K562 (cell line): ENCODE results near the gene THUMPD1. TPM values are rescaled to one million over a fixed set of nuclear protein-coding genes. Genes with fewer than 3 reads are reported as not detected.

Source experiments
- CBX3 ChIP-seq, 2 experiments: IDR thresholded peaks; 1 replicate in 1 of 2; 2 replicates in 1 of 2; pipeline ENCODE4 v1.6.1; 2012; ENCODE audit warnings: inconsistent platforms in 2 of 2, low read length in 2 of 2, borderline replicate concordance in 1 of 2, control low read depth in 1 of 2
- CXXC5 ChIP-seq: fragments of 250-450 bp; sonication (Bioruptor Pico); IDR thresholded peaks from 2 replicates; pipeline ENCODE4 v1.8.0; 2022; ENCODE audit warnings: inconsistent platforms, mild to moderate bottlenecking, moderate library complexity
- DIDO1 ChIP-seq: fragments of 450-650 bp; IDR thresholded peaks from 2 replicates; pipeline ENCODE4 v1.6.1; 2016; ENCODE audit warnings: low read depth, missing biosample characterization, missing genetic modification characterization
- HNRNPL ChIP-seq: fragments of 200-400 bp; formaldehyde crosslinking; IDR thresholded peaks from 2 replicates; pipeline ENCODE4 v1.6.1; 2017; ENCODE audit warnings: low read depth, mild to moderate bottlenecking, low read length
- NBN ChIP-seq: fragments of 450-650 bp; IDR thresholded peaks from 2 replicates; pipeline ENCODE4 v1.6.1; 2016; ENCODE audit warnings: low read depth, mild to moderate bottlenecking
- NELFE ChIP-seq: IDR thresholded peaks from 2 replicates; pipeline ENCODE4 v1.6.1; 2011; ENCODE audit warnings: mild to moderate bottlenecking; ENCODE audit not compliant: insufficient read depth, insufficient read length
- PCBP1 ChIP-seq: fragments of 200-400 bp; formaldehyde crosslinking; IDR thresholded peaks from 2 replicates; pipeline ENCODE4 v1.6.1; 2018; ENCODE audit warnings: mild to moderate bottlenecking, low read depth, low read length; ENCODE audit not compliant: poor library complexity, severe bottlenecking
- RAD21 ChIP-seq, 2 experiments: fragments of 250-450 bp in 1 of 2; fragments of 450-650 bp in 1 of 2; sonication (Bioruptor Pico) in 1 of 2; formaldehyde crosslinking in 1 of 2; IDR thresholded peaks in 1 of 2; conservative IDR thresholded peaks in 1 of 2; 2 replicates each; pipeline versions ENCODE4 v1.4.0 to v1.8.0; 2020 to 2022; ENCODE audit warnings: mild to moderate bottlenecking in 2 of 2, moderate library complexity in 1 of 2
- ZBTB40 ChIP-seq, 2 experiments: fragments of 450-650 bp in 1 of 2; sonication (generic) in 1 of 2; formaldehyde crosslinking in 1 of 2; IDR thresholded peaks; 2 replicates each; pipeline versions ENCODE4 v1.7.1 to v1.9.0; 2016 to 2022; ENCODE audit warnings: inconsistent platforms in 1 of 2, mild to moderate bottlenecking in 1 of 2, missing genetic modification reagents in 1 of 2
- ZNF124 ChIP-seq: sonication (generic); formaldehyde crosslinking; IDR thresholded peaks from 2 replicates; pipeline ENCODE4 v1.8.1; 2022; ENCODE audit warnings: missing genetic modification reagents
- polyA plus RNA-seq, 8 experiments: library from polyadenylated mRNA; depleted of rRNA in 4 of 8; stranded (reverse) in 5 of 8; unstranded in 3 of 8; fragments of >200 nt; fragmentation: Nextera tagmentation in 2 of 8; fragmentation: Illumina TruSeq in 1 of 8; extraction: Ambion mirVana in 2 of 8; extraction: Trizol in 1 of 8; gene quantifications; 2 replicates each; pipeline versions ENCODE4 v1.2.1 to v1.2.3, GENCODE V29; 2011 to 2014; ENCODE audit warnings: inconsistent platforms in 1 of 8, missing spikeins in 1 of 8
- total RNA-seq, 7 experiments: library from RNA; depleted of rRNA in 6 of 7; stranded (reverse); fragments of >200 nt in 6 of 7; fragmentation: Illumina TruSeq in 2 of 7; extraction: Trizol in 2 of 7; gene quantifications; 2 replicates each; pipeline versions ENCODE4 v1.2.1 to v1.2.3, GENCODE V29; 2011 to 2021; ENCODE audit warnings: low replicate concordance in 1 of 7
- TF ChIP-seq, protein P1 (sequence below): fragments of 450-650 bp; IDR thresholded peaks from 2 replicates; pipeline ENCODE4 v1.7.1; 2018; ENCODE audit warnings: mild to moderate bottlenecking, low read depth; ENCODE audit not compliant: partially characterized antibody

Gene THUMPD1
- total and polyA plus RNA-seq, 9 of the 15 experiments (the other 6 are each of a cell fraction or from before 2014, with no cell fraction given) = 37.8 to 101 (median 56.8) TPM

DNA sequence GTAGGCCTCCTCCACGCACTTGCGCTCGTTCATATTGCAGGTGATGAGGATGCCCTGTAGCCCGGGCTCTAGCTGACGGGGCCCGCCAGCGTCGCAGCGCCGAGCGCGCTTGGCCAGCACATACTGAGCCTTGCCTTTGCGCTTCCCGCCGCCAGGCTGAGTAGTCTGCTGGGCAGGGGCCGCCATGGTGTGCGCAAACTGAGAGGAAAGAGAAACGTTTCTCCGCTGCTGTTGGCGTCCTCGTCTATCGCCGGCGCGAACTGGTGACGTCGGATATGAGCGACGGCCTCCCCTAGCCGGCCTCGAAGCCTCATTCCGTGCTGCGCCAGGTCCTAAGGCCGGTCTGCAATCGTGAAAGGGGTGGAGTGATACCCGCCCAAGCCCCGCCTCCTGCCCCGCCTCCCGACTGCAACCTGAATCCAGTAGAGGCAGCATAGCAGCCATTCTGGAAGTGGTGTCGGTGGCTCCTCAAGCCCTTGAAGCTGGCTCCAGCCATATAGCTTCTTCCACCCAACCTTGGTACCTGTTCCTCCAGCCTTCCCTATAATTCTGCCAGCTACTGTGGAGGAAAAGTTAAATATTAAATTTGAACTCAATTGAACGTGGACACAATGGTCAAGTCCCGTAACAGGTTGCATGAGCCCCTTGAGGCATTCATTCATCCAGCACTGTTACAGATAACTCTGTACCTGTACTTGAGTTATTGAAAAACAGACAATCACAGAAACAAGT, at the start of gene THUMPD1 (continued):
- TF ChIP-seq, protein P1, sequence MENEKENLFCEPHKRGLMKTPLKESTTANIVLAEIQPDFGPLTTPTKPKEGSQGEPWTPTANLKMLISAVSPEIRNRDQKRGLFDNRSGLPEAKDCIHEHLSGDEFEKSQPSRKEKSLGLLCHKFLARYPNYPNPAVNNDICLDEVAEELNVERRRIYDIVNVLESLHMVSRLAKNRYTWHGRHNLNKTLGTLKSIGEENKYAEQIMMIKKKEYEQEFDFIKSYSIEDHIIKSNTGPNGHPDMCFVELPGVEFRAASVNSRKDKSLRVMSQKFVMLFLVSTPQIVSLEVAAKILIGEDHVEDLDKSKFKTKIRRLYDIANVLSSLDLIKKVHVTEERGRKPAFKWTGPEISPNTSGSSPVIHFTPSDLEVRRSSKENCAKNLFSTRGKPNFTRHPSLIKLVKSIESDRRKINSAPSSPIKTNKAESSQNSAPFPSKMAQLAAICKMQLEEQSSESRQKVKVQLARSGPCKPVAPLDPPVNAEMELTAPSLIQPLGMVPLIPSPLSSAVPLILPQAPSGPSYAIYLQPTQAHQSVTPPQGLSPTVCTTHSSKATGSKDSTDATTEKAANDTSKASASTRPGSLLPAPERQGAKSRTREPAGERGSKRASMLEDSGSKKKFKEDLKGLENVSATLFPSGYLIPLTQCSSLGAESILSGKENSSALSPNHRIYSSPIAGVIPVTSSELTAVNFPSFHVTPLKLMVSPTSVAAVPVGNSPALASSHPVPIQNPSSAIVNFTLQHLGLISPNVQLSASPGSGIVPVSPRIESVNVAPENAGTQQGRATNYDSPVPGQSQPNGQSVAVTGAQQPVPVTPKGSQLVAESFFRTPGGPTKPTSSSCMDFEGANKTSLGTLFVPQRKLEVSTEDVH = peak; percentile 85
- no peak for TF ChIP-seq NELFE
- TF ChIP-seq CXXC5 (CRISPR knock-in tag) = peak; percentile 87
- TF ChIP-seq RAD21 (CRISPR knock-in tag; conservative IDR thresholded peaks at IDR 0.05 in 1 of 2, IDR thresholded peaks at IDR 0.05 in 1 of 2) = peak in 1 of 2 experiments; percentile 18; a peak in 2 of 4 replicates
- TF ChIP-seq NBN = peak; percentile 91
- peak; percentile 45 for TF ChIP-seq PCBP1
- peak; percentile 73; the same call in 1 of the 2 replicates for TF ChIP-seq DIDO1 (tag)
- TF ChIP-seq ZBTB40 (IDR thresholded peaks at IDR 0.05) = peak; percentile 44; the same call in 1 of the 2 replicates
- TF ChIP-seq ZBTB40 (CRISPR knock-in tag; IDR thresholded peaks at IDR 0.05) = no peak
- TF ChIP-seq CBX3 (IDR thresholded peaks at IDR 0.05; ENCODE audit: borderline replicate concordance in 1 of 2, low read length in 2 of 2) = peak in 1 of 2 experiments; percentile 93; a peak in 1 of 3 replicates
- no peak for TF ChIP-seq ZNF124 (CRISPR knock-in tag)
- no peak for TF ChIP-seq HNRNPL
